HepG2 (cell line): ENCODE data around the gene NPDC1. TPM values are rescaled to one million over a fixed set of nuclear protein-coding genes. Genes with fewer than 3 reads are reported as not detected.

Source experiments
- AKAP8 ChIP-seq: sonication (generic); formaldehyde crosslinking; IDR thresholded peaks from 2 replicates; pipeline ENCODE4 v1.5.1; 2020; ENCODE audit warnings: mild to moderate bottlenecking, missing genetic modification reagents
- ARID3A ChIP-seq: IDR thresholded peaks from 2 replicates; pipeline ENCODE4 v1.6.1; 2012; ENCODE audit warnings: low read depth, low read length, improper control_type of control experiment
- CHD4 ChIP-seq: fragments of 200-600 bp; sonication (generic); IDR thresholded peaks from 2 replicates; pipeline ENCODE4 v1.7.0; 2017; ENCODE audit warnings: mild to moderate bottlenecking, low read length, borderline replicate concordance
- GABPB1 ChIP-seq: IDR thresholded peaks from 2 replicates; pipeline ENCODE4 v1.6.1; 2016; ENCODE audit warnings: mild to moderate bottlenecking, missing genetic modification reagents, moderate library complexity, missing compliant biosample characterization
- HNF1B ChIP-seq: sonication (generic); formaldehyde crosslinking; IDR thresholded peaks from 2 replicates; pipeline ENCODE4 v1.5.1; 2020; ENCODE audit warnings: mild to moderate bottlenecking, moderate library complexity, missing genetic modification reagents
- HNRNPLL ChIP-seq: fragments of 200-400 bp; formaldehyde crosslinking; IDR thresholded peaks from 2 replicates; pipeline ENCODE4 v1.6.1; 2017; ENCODE audit warnings: mild to moderate bottlenecking, low read depth, low read length; ENCODE audit not compliant: poor library complexity, severe bottlenecking
- KDM3A ChIP-seq: IDR thresholded peaks from 2 replicates; pipeline ENCODE4 v1.6.1; 2018; ENCODE audit warnings: low read depth, missing compliant biosample characterization
- MIER2 ChIP-seq: IDR thresholded peaks from 2 replicates; pipeline ENCODE4 v1.6.1; 2016; ENCODE audit warnings: missing biosample characterization, missing genetic modification reagents
- RAD21 ChIP-seq: fragments of 450-650 bp; formaldehyde crosslinking; IDR thresholded peaks from 2 replicates; pipeline ENCODE4 v1.5.0; 2020; ENCODE audit warnings: mild to moderate bottlenecking
- XRCC5 ChIP-seq: fragments of 200-400 bp; formaldehyde crosslinking; optimal IDR thresholded peaks from 2 replicates; pipeline ENCODE3; 2017; ENCODE audit warnings: mild to moderate bottlenecking, low read length
- ZBTB38 ChIP-seq: sonication (generic); formaldehyde crosslinking; IDR thresholded peaks from 2 replicates; pipeline ENCODE4 v1.5.1; 2020; ENCODE audit warnings: mild to moderate bottlenecking, missing genetic modification reagents
- ZFP41 ChIP-seq: sonication (generic); formaldehyde crosslinking; IDR thresholded peaks from 2 replicates; pipeline ENCODE4 v1.4.0; 2020; ENCODE audit warnings: mild to moderate bottlenecking, missing genetic modification reagents, borderline replicate concordance
- ZNF546 ChIP-seq: sonication (generic); formaldehyde crosslinking; conservative IDR thresholded peaks from 2 replicates; pipeline ENCODE4 v1.8.1; 2023; ENCODE audit warnings: mild to moderate bottlenecking, missing genetic modification reagents
- ZSCAN9 ChIP-seq: IDR thresholded peaks from 2 replicates; pipeline ENCODE4 v1.6.1; 2016; ENCODE audit warnings: borderline replicate concordance
- polyA plus RNA-seq, 8 experiments: library from polyadenylated mRNA; depleted of rRNA in 3 of 8; stranded (reverse) in 7 of 8; unstranded in 1 of 8; fragments of >200 nt; fragmentation: Illumina TruSeq in 4 of 8; extraction: Trizol in 4 of 8; gene quantifications; 2 replicates each; pipeline versions ENCODE4 v1.2.1 to v1.2.3, GENCODE V29; 2011 to 2016; ENCODE audit warnings: low read depth in 4 of 8, missing spikeins in 1 of 8, mixed read lengths in 1 of 8; ENCODE audit not compliant: insufficient read depth in 1 of 8
- total RNA-seq, 5 experiments: library from RNA; depleted of rRNA; stranded (reverse); fragments of >200 nt; fragmentation: Illumina TruSeq; extraction: Trizol; gene quantifications; 2 replicates each; pipeline ENCODE4 v1.2.3, GENCODE V29; 2016; ENCODE audit warnings: low read depth in 1 of 5
- TF ChIP-seq, protein P1 (sequence below), 2 experiments: fragments of 450-650 bp in 1 of 2; sonication (generic) in 1 of 2; formaldehyde crosslinking; IDR thresholded peaks; 2 replicates each; pipeline versions ENCODE4 v1.5.0 to v1.8.0; 2020 to 2022; ENCODE audit warnings: mild to moderate bottlenecking in 1 of 2, missing genetic modification reagents in 1 of 2
- TF ChIP-seq, protein P2 (sequence below): sonication (generic); formaldehyde crosslinking; IDR thresholded peaks from 2 replicates; pipeline ENCODE4 v1.4.0; 2020; ENCODE audit warnings: missing genetic modification reagents, low read depth, mild to moderate bottlenecking, borderline replicate concordance
- TF ChIP-seq, protein P3 (sequence below): sonication (generic); formaldehyde crosslinking; IDR thresholded peaks from 2 replicates; pipeline ENCODE4 v1.4.0; 2020; ENCODE audit warnings: missing genetic modification reagents
- TF ChIP-seq, protein P4 (sequence below): sonication (generic); formaldehyde crosslinking; IDR thresholded peaks from 2 replicates; pipeline ENCODE4 v1.5.1; 2020; ENCODE audit warnings: missing genetic modification reagents, mild to moderate bottlenecking, borderline replicate concordance

NPDC1 gene
- total and polyA plus RNA-seq, 2 of the 13 experiments (the other 11 are each of a cell fraction or from before 2014, with no cell fraction given) = 0.84 to 5.4 TPM

DNA sequence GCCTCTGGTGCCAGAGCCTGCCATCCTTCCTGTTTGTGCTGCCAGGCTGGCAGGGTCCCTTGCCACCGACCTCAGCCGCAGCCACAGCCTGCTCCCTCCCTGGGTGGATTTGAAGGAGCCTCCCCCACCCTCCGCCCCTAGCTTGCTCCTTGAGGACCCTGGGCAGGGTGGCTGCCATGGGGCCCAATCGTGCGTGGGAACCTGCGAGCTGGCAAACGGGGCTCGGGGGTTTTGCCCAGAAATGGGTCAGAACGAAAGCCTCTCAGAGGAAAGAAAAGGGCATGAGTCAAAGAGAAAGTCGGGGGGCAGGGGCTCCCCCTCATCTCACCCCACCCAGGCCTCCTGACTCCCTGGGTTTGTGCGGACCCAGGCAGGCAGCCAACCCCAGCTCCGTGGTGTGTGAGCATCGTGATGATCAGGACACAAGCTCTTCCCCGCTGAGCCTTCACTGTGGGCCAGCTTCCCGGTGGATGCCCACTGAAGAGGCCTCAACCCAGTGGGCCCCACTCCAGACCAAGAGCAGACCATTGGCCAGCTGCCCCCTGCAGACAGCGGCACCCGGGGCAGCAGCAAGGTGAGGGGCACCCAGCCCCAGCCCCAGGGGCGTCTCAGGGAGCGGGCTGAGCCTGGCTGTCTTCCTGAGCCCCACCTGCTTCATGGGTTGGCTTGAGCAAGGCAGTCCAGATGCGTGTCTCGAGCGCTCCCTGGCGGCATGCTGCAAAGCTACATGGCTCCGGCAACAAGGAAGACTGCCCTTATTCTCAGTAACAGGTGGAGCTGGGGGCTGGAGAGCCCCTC is 11.1 kb downstream of the NPDC1 start (continued):
- TF ChIP-seq, protein P1, sequence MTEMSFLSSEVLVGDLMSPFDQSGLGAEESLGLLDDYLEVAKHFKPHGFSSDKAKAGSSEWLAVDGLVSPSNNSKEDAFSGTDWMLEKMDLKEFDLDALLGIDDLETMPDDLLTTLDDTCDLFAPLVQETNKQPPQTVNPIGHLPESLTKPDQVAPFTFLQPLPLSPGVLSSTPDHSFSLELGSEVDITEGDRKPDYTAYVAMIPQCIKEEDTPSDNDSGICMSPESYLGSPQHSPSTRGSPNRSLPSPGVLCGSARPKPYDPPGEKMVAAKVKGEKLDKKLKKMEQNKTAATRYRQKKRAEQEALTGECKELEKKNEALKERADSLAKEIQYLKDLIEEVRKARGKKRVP (CRISPR knock-in tag; IDR thresholded peaks at IDR 0.05) = no peak
- TF ChIP-seq HNRNPLL = peak; percentile 28
- no peak for TF ChIP-seq ARID3A
- TF ChIP-seq ZBTB38 (CRISPR knock-in tag) = peak; percentile 34; the same call in 1 of the 2 replicates
- peak; percentile 60; the same call in 1 of the 2 replicates for TF ChIP-seq HNF1B (CRISPR knock-in tag)
- 0 out of 2 replicates have a peak, but pooled peaks have one; percentile 23 for TF ChIP-seq ZSCAN9
- no peak for TF ChIP-seq AKAP8
- 0 out of 2 replicates have a peak, but pooled peaks have one; percentile 45 for TF ChIP-seq KDM3A (CRISPR knock-in tag)
- no peak for TF ChIP-seq MIER2 (CRISPR knock-in tag)
- peak; percentile 68; the same call in 1 of the 2 replicates for TF ChIP-seq ZNF546
- peak; percentile 84 for TF ChIP-seq XRCC5
- TF ChIP-seq GABPB1 (CRISPR knock-in tag) = peak; percentile 38; the same call in 1 of the 2 replicates
- TF ChIP-seq, protein P2, sequence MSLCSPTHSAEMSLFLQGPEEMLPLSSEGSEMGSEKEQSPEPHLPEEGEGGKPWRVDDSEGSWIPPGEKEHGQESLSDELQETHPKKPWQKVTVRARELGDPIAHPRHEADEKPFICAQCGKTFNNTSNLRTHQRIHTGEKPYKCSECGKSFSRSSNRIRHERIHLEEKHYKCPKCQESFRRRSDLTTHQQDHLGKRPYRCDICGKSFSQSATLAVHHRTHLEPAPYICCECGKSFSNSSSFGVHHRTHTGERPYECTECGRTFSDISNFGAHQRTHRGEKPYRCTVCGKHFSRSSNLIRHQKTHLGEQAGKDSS (CRISPR knock-in tag) = 0 out of 2 replicates have a peak, but pooled peaks have one; percentile 54
- TF ChIP-seq RAD21 = peak; percentile 91
- TF ChIP-seq, protein P3, sequence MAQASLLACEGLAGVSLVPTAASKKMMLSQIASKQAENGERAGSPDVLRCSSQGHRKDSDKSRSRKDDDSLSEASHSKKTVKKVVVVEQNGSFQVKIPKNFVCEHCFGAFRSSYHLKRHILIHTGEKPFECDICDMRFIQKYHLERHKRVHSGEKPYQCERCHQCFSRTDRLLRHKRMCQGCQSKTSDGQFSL = peak; percentile 47; the same call in 1 of the 2 replicates
- no peak for TF ChIP-seq CHD4
- no peak for TF ChIP-seq ZFP41
- TF ChIP-seq, protein P4, sequence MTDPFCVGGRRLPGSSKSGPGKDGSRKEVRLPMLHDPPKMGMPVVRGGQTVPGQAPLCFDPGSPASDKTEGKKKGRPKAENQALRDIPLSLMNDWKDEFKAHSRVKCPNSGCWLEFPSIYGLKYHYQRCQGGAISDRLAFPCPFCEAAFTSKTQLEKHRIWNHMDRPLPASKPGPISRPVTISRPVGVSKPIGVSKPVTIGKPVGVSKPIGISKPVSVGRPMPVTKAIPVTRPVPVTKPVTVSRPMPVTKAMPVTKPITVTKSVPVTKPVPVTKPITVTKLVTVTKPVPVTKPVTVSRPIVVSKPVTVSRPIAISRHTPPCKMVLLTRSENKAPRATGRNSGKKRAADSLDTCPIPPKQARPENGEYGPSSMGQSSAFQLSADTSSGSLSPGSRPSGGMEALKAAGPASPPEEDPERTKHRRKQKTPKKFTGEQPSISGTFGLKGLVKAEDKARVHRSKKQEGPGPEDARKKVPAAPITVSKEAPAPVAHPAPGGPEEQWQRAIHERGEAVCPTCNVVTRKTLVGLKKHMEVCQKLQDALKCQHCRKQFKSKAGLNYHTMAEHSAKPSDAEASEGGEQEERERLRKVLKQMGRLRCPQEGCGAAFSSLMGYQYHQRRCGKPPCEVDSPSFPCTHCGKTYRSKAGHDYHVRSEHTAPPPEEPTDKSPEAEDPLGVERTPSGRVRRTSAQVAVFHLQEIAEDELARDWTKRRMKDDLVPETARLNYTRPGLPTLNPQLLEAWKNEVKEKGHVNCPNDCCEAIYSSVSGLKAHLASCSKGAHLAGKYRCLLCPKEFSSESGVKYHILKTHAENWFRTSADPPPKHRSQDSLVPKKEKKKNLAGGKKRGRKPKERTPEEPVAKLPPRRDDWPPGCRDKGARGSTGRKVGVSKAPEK (CRISPR knock-in tag) = no peak
